VCaP (cell line): ENCODE results near the gene PKP1.
A peak's percentile ranks its signal among the peaks of the same experiment; 100 is the strongest.

ENCODE experiments used
- H3K27ac ChIP-seq: fragments of 450-650 bp; 2 replicates; pipeline ENCODE4 v1.5.1; 2017
- CTCF ChIP-seq: fragments of 450-650 bp; conservative IDR thresholded peaks from 2 replicates; pipeline ENCODE4 v1.5.1; 2017; ENCODE audit warnings: mild to moderate bottlenecking, moderate library complexity

The PKP1 gene

GRCh38 chr1:201348211-201348566 is 64.9 kb downstream of the PKP1 start:
- peak; percentile 66 for TF ChIP-seq CTCF
- H3K27ac ChIP-seq = no peak overlapping the region

- no peak for TF ChIP-seq CTCF
- no peak overlapping the region for H3K27ac ChIP-seq
These were observed 65.8 kb downstream of the PKP1 start for GRCh38 chr1:201349092-201349491.

GRCh38 chr1:201350361-201350725 is 67.0 kb downstream of the PKP1 start:
- H3K27ac ChIP-seq = no peak overlapping the region
- TF ChIP-seq CTCF = no peak

GRCh38 chr1:201350884-201351283 is 67.6 kb downstream of the PKP1 start:
- TF ChIP-seq CTCF = no peak
- no peak overlapping the region for H3K27ac ChIP-seq

- no peak for TF ChIP-seq CTCF
These were observed 68.3 kb downstream of the PKP1 start for GRCh38 chr1:201351617-201352016.

GRCh38 chr1:201353186-201353940 is 70.1 kb downstream of the PKP1 start:
- no peak overlapping the region for H3K27ac ChIP-seq
- no peak for TF ChIP-seq CTCF

More at GRCh38 chr1:201351617-201352016, 68.3 kb downstream of the PKP1 start:
- no peak overlapping the region for H3K27ac ChIP-seq

- no peak for TF ChIP-seq CTCF
- no peak overlapping the region for H3K27ac ChIP-seq
These were observed 71.0 kb downstream of the PKP1 start for GRCh38 chr1:201354151-201354900.
